Measurements from ENCODE around the gene HAGHL.

HAGHL gene

GRCh38 chr16:694863-695354 is 32.0 kb upstream of the HAGHL start:
- H3K4me3 ChIP-seq (ENCODE audit: low read length), result no peak overlapping the region
- TF ChIP-seq ZNF274 (IDR thresholded peaks at IDR 0.05; ENCODE audit: low read depth, low read length), result no peak

- no peak overlapping the region; the same call in 1 of the 2 replicates for H3K4me3 ChIP-seq (ENCODE audit: low read length)
- no peak for TF ChIP-seq ZNF274 (IDR thresholded peaks at IDR 0.05; ENCODE audit: low read depth, low read length)
Observed at GRCh38 chr16:695355-696089, 31.4 kb upstream of the HAGHL start.

- no peak overlapping the region for H3K4me3 ChIP-seq (ENCODE audit: low read length)
Observed at GRCh38 chr16:698911-699671, 27.8 kb upstream of the HAGHL start.

GRCh38 chr16:700684-701584 is 26.0 kb upstream of the HAGHL start:
- H3K4me3 ChIP-seq (ENCODE audit: low read length), result no peak overlapping the region
- no peak for TF ChIP-seq ZNF274 (IDR thresholded peaks at IDR 0.05; ENCODE audit: low read depth, low read length)

More at GRCh38 chr16:698911-699671, 27.8 kb upstream of the HAGHL start:
- no peak for TF ChIP-seq ZNF274 (IDR thresholded peaks at IDR 0.05; ENCODE audit: low read depth, low read length)

- no peak for TF ChIP-seq ZNF274 (IDR thresholded peaks at IDR 0.05; ENCODE audit: low read depth, low read length)
- no peak overlapping the region for H3K4me3 ChIP-seq (ENCODE audit: low read length)
Observed at GRCh38 chr16:702341-702740, 24.6 kb upstream of the HAGHL start.

- no peak for TF ChIP-seq ZNF274 (IDR thresholded peaks at IDR 0.05; ENCODE audit: low read depth, low read length)
- no peak overlapping the region for H3K4me3 ChIP-seq (ENCODE audit: low read length)
Observed at GRCh38 chr16:703406-703805, 23.5 kb upstream of the HAGHL start.

- no peak overlapping the region for H3K4me3 ChIP-seq (ENCODE audit: low read length)
Observed at GRCh38 chr16:704047-704446, 22.9 kb upstream of the HAGHL start.

GRCh38 chr16:704552-705380 is 22.1 kb upstream of the HAGHL start:
- TF ChIP-seq ZNF274 (IDR thresholded peaks at IDR 0.05; ENCODE audit: low read depth, low read length), result no peak

More at GRCh38 chr16:704047-704446, 22.9 kb upstream of the HAGHL start:
- TF ChIP-seq ZNF274 (IDR thresholded peaks at IDR 0.05; ENCODE audit: low read depth, low read length), result no peak

GRCh38 chr16:705431-706188 is 21.3 kb upstream of the HAGHL start, which contains the start of gene FBXL16:
FBXL16 (minus strand) TSS chr16:705801; CDS start chr16:697405, 8,396 bp downstream.
- H3K4me3 ChIP-seq (ENCODE audit: low read length), result no peak within 1 kb of the TSS
- no peak for TF ChIP-seq ZNF274 (IDR thresholded peaks at IDR 0.05; ENCODE audit: low read depth, low read length)

More at GRCh38 chr16:704552-705380, 22.1 kb upstream of the HAGHL start:
- no peak overlapping the region for H3K4me3 ChIP-seq (ENCODE audit: low read length)

- no peak overlapping the region for H3K4me3 ChIP-seq (ENCODE audit: low read length)
- TF ChIP-seq ZNF274 (IDR thresholded peaks at IDR 0.05; ENCODE audit: low read depth, low read length), result no peak
Observed at GRCh38 chr16:706189-707061, 20.5 kb upstream of the HAGHL start.

GRCh38 chr16:707062-707538 is 19.8 kb upstream of the HAGHL start:
- no peak overlapping the region for H3K4me3 ChIP-seq (ENCODE audit: low read length)
- TF ChIP-seq ZNF274 (IDR thresholded peaks at IDR 0.05; ENCODE audit: low read depth, low read length), result no peak
